Measurements from ENCODE around the gene AREL1. TPM values are rescaled to one million over a fixed set of nuclear protein-coding genes. Genes with fewer than 3 reads are reported as not detected.

AREL1 gene
- total and polyA plus RNA-seq, 2 of the 8 experiments (the other 6 are each of a cell fraction or from before 2014, with no cell fraction given), result 31.4 to 49.1 TPM

GRCh38 chr14:74723134-74723533 is 10.3 kb upstream of the AREL1 start:
- Histone ChIP-seq H2BK20ac (ENCODE audit: low read length) (no peak overlapping the region), H3K9me3 (ENCODE audit: insufficient read depth in 2 of 2, low read depth in 1 of 2, low read length in 1 of 2) (no peaks in the 10 kb centered on the region), H3K27ac (ENCODE audit: low read depth, low read length) (no peak overlapping the region), H3K56ac (replicated peaks; ENCODE audit: insufficient read length, low read depth, low read length) (no peak overlapping the region), H2BK120ac (replicated peaks; ENCODE audit: low read depth, low read length) (no peak overlapping the region), H3K27me3 (replicated peaks in 1 of 4; ENCODE audit: control insufficient read depth in 3 of 4, extremely low read depth in 1 of 4, insufficient read depth in 3 of 4, low read length in 3 of 4) (no peaks in the 10 kb centered on the region), H3K14ac (ENCODE audit: insufficient read length) (no peak overlapping the region), H3K23ac (ENCODE audit: insufficient read length) (no peak overlapping the region), H3K18ac (ENCODE audit: extremely low read depth, low read length) (no peak overlapping the region), H3K4me2 (ENCODE audit: insufficient read depth in 1 of 2, low read depth in 2 of 2, low read length in 2 of 2) (no peak overlapping the region), H3K4me1 (replicated peaks in 1 of 4; ENCODE audit: control insufficient read depth in 3 of 4, insufficient read depth in 4 of 4, low read length in 3 of 4) (no peaks in the 10 kb centered on the region), H2BK5ac (ENCODE audit: low read depth, low read length) (no peak overlapping the region), H3K79me2 (ENCODE audit: control insufficient read depth in 1 of 2, insufficient read depth in 2 of 2, low read length in 2 of 2) (no peaks in the 10 kb centered on the region), H3K79me1 (ENCODE audit: low read depth, low read length) (no peaks in the 10 kb centered on the region), H2BK15ac (ENCODE audit: low read length) (no peak overlapping the region), H4K8ac (ENCODE audit: extremely low read depth, insufficient read depth, low read length) (no peak overlapping the region), H4K91ac (replicated peaks; ENCODE audit: insufficient read length, low read length) (no peak overlapping the region), H4K20me1 (replicated peaks in 1 of 2; ENCODE audit: control insufficient read depth in 1 of 2, insufficient read depth in 2 of 2, low read length in 2 of 2) (peaks cover 0 to 1% of the 10 kb centered on the region in 2 experiments), H3K9ac (replicated peaks in 1 of 4; ENCODE audit: extremely low read depth in 1 of 4, low read depth in 3 of 4, low read length in 3 of 4) (no peak overlapping the region), H2BK12ac (ENCODE audit: low read depth, low read length) (no peak overlapping the region), H4K5ac (ENCODE audit: insufficient read length, low read depth, low read length) (no peak overlapping the region), H3K4ac (replicated peaks; ENCODE audit: insufficient read length, low read depth, low read length) (no peak overlapping the region), H2AFZ (ENCODE audit: low read length) (no peak overlapping the region), H3K4me3 (ENCODE audit: extremely low read depth in 1 of 4, insufficient read depth in 2 of 4, low read depth in 3 of 4, low read length in 4 of 4) (no peak overlapping the region), H2AK5ac (ENCODE audit: low read depth, low read length) (no peak overlapping the region), H3K36me3 (ENCODE audit: control insufficient read depth in 2 of 4, insufficient read depth in 4 of 4, low read length in 3 of 4) (peaks cover 0 to 12% (median 5%) of the 10 kb centered on the region in 4 experiments; a peak in 3 of 8 replicates), H3K23me2 (ENCODE audit: low read depth, low read length) (no peaks in the 10 kb centered on the region)
- ChIA-PET CTCF (ENCODE audit: partially characterized antibody) (no interaction called here), POLR2A (ENCODE audit: partially characterized antibody) (no interaction called here)
- DNase-seq (ENCODE audit: low read depth in 1 of 2, low spot score in 2 of 2), result no peak
- TF ChIP-seq TAF1 (IDR thresholded peaks at IDR 0.05; ENCODE audit: low read depth, low read length) (no peak), HDAC6 (IDR thresholded peaks at IDR 0.05; ENCODE audit: low read depth, low read length) (no peak), CHD2 (IDR thresholded peaks at IDR 0.05; ENCODE audit: low read length) (no peak), ZNF274 (IDR thresholded peaks at IDR 0.05; ENCODE audit: borderline replicate concordance, extremely low read depth, low read length) (no peak), SIRT6 (IDR thresholded peaks at IDR 0.05; ENCODE audit: low read length) (no peak), RNF2 (IDR thresholded peaks at IDR 0.05; ENCODE audit: borderline replicate concordance, low read depth, low read length, missing control alignments, poor library complexity, severe bottlenecking) (no peak), JUN (IDR thresholded peaks at IDR 0.05; ENCODE audit: low read depth, low read length) (no peak), SUZ12 (IDR thresholded peaks at IDR 0.05; ENCODE audit: low read length) (no peak), MAFK (IDR thresholded peaks at IDR 0.05; ENCODE audit: low read depth, low read length) (no peak), CEBPB (IDR thresholded peaks at IDR 0.05; ENCODE audit: low read depth, low read length) (no peak), KDM4A (IDR thresholded peaks at IDR 0.05; ENCODE audit: low read depth, low read length, severe bottlenecking) (no peak), YY1 (IDR thresholded peaks at IDR 0.05; ENCODE audit: low read depth, low read length) (no peak), FOSL1 (IDR thresholded peaks at IDR 0.05; ENCODE audit: insufficient read depth, low read depth, low read length) (no peak), BACH1 (IDR thresholded peaks at IDR 0.05; ENCODE audit: low read length) (no peak), CHD1 (IDR thresholded peaks at IDR 0.05; ENCODE audit: low read depth, low read length) (no peak), NRF1 (IDR thresholded peaks at IDR 0.05; ENCODE audit: low read depth, low read length) (no peak)
- no peak for FAIRE-seq
- WGBS, 2 experiments (ENCODE audit: extremely low coverage in 1 of 2, insufficient coverage in 1 of 2, insufficient read length in 1 of 2, insufficient replicate concordance in 2 of 2, low coverage in 1 of 2, low lambda C conversion rate in 2 of 2, missing lambda C conversion rate in 1 of 2), result 97% methylated on average over 3 of the region's 3 CpGs; no CpG with 5 or more reads in 1 of the 2 experiments
